Natural killer cell (primary cell): Measurements from ENCODE around the gene CFAP61. TPM values are rescaled to one million over a fixed set of nuclear protein-coding genes. Genes with fewer than 3 reads are reported as not detected.

Experiments used
- ATAC-seq, 3 donors: fragments of 150-1000 bp in 2 of 3; fragments of 200-7000 bp in 1 of 3; cut with Tn5 transposase; 1 replicate in 1 of 3; 2 replicates in 2 of 3; pipeline ENCODE4 v1.10.0; 2021; ENCODE audit warnings: mild to moderate bottlenecking in 2 of 3, moderate library complexity in 2 of 3
- DNase-seq, 2 donors: peaks; one replicate each; pipeline versions ENCODE4 v3.0.0 to v3.0.0-alpha.2; 2013 to 2021; ENCODE audit warnings: mixed read lengths in 1 of 2
- H3K27ac ChIP-seq: one replicate; pipeline ENCODE4 v1.5.1; 2013; ENCODE audit warnings: mild to moderate bottlenecking, low read length
- H3K27me3 ChIP-seq: one replicate; pipeline ENCODE4 v1.6.1; 2013; ENCODE audit warnings: low read length; ENCODE audit not compliant: control insufficient read depth, insufficient read depth
- H3K36me3 ChIP-seq: one replicate; pipeline ENCODE4 v1.6.1; 2013; ENCODE audit warnings: low read length; ENCODE audit not compliant: control insufficient read depth, insufficient read depth
- H3K4me1 ChIP-seq: one replicate; pipeline ENCODE4 v1.6.1; 2013; ENCODE audit warnings: low read length; ENCODE audit not compliant: control insufficient read depth, insufficient read depth
- H3K4me3 ChIP-seq: one replicate; pipeline ENCODE4 v1.5.1; 2013; ENCODE audit warnings: low read length
- H3K9me3 ChIP-seq: one replicate; pipeline ENCODE4 v1.6.1; 2013; ENCODE audit warnings: low read length; ENCODE audit not compliant: control insufficient read depth, insufficient read depth
- H3K27ac Mint-ChIP-seq, 2 donors: one replicate each; pipeline ENCODE4 v1.8.0; 2022; ENCODE audit warnings: mild to moderate bottlenecking in 2 of 2, mixed read lengths in 2 of 2, moderate library complexity in 1 of 2
- H3K27me3 Mint-ChIP-seq, 2 donors: one replicate each; pipeline ENCODE4 v1.8.0; 2022; ENCODE audit warnings: low read depth in 2 of 2, mixed read lengths in 2 of 2
- H3K36me3 Mint-ChIP-seq: one replicate; pipeline ENCODE4 v1.8.0; 2022; ENCODE audit warnings: mixed read lengths
- H3K4me1 Mint-ChIP-seq, 2 donors: one replicate each; pipeline ENCODE4 v1.8.0; 2022; ENCODE audit warnings: mixed read lengths in 2 of 2
- H3K4me3 Mint-ChIP-seq: one replicate; pipeline ENCODE4 v1.8.0; 2022; ENCODE audit warnings: mild to moderate bottlenecking, moderate library complexity, mixed read lengths
- H3K9me3 Mint-ChIP-seq, 2 donors: one replicate each; pipeline ENCODE4 v1.8.0; 2022; ENCODE audit warnings: mixed read lengths in 2 of 2
- WGBS: methylation state at CpG from one replicate; pipeline ENCODE4 v1.1.7; 2013; ENCODE audit warnings: missing lambda C conversion rate; ENCODE audit not compliant: insufficient coverage; 5-methylcytosine and 5-hydroxymethylcytosine counted together
- intact Hi-C: fragments of 100-400 bp; cut with micrococcal nuclease; formaldehyde crosslinking; loops from one replicate; pipeline ENCODE4 v1.14.2; 2022
- total RNA-seq, 4 donors: library from RNA; stranded (reverse); fragments of 120-200 nt in 1 of 4; gene quantifications; one replicate each; pipeline versions ENCODE4 v1.2.3 to v1.2.4, GENCODE V29; 2013 to 2022
- TF ChIP-seq, protein P1 (sequence below): fragments of 200-600 bp; IDR thresholded peaks from one replicate; pipeline ENCODE4 v1.8.0; 2022; ENCODE audit warnings: antibody characterized with exemption

CFAP61 gene
- total RNA-seq, 3 donors from 2014 or later (not counting 1 experiment from before 2014, with no cell fraction given), result 1.0 to 2.1 (median 1.3) TPM

DNA sequence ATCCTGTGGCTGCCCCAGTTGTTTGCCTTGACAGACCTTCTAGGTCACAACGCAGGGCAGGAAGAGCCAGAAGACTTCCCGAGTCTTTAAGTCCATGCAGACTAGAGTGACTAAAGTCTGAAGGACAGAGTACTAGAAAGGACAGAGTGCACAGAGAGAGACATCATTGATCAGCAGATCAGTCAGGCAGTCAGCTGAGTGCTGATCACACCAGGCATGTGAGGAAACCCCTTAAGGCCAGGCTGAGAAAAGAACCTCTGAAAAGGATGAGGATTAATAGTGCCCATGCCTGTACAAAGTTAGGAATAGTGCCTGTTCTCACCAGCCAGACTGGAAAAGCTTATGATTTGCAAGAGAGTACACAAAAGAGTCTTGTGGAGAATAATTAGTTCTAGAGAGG, 91.3 kb downstream of the CFAP61 start:
- Mint-ChIP-seq H3K36me3 (peaks cover 16% of the 10 kb centered on the region), H3K4me1 (no peaks in the 10 kb centered on the region), H3K27me3 (peaks cover 9 to 11% of the 10 kb centered on the region in 2 donors), H3K9me3 (peaks cover 0 to 8% of the 10 kb centered on the region in 2 donors), H3K4me3 (no peak overlapping the region), H3K27ac (no peak overlapping the region)
- Histone ChIP-seq H3K4me3 (no peak overlapping the region), H3K27me3 (no peaks in the 10 kb centered on the region), H3K36me3 (no peaks in the 10 kb centered on the region), H3K27ac (no peak overlapping the region), H3K4me1 (no peaks in the 10 kb centered on the region), H3K9me3 (no peaks in the 10 kb centered on the region)
- DNase-seq (no peak), ATAC-seq (no peak)
- TF ChIP-seq, protein P1, sequence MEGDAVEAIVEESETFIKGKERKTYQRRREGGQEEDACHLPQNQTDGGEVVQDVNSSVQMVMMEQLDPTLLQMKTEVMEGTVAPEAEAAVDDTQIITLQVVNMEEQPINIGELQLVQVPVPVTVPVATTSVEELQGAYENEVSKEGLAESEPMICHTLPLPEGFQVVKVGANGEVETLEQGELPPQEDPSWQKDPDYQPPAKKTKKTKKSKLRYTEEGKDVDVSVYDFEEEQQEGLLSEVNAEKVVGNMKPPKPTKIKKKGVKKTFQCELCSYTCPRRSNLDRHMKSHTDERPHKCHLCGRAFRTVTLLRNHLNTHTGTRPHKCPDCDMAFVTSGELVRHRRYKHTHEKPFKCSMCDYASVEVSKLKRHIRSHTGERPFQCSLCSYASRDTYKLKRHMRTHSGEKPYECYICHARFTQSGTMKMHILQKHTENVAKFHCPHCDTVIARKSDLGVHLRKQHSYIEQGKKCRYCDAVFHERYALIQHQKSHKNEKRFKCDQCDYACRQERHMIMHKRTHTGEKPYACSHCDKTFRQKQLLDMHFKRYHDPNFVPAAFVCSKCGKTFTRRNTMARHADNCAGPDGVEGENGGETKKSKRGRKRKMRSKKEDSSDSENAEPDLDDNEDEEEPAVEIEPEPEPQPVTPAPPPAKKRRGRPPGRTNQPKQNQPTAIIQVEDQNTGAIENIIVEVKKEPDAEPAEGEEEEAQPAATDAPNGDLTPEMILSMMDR, result no peak
- intact Hi-C loops, result no loop called here
- 90% methylated on average over 2 of the region's 2 CpGs for WGBS

DNA sequence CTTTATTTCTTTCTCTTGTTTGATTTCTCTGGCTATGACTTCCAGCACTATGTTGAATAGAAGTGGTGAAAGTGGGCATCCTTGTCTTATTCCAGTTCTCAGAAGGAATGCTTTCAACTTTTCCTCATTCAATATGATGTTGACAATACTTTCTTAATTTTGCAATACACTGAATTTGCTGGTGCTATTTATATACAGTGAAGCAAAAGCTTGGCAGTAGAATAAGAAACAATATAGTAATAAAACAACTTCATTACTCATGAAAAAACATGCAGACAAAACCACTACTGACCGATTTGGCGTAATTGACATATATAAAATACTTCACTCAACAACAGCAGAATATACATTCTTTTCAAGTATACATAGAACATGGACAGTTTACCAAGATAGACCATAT, 96.4 kb downstream of the CFAP61 start:
- Mint-ChIP-seq H3K4me1 (no peaks in the 10 kb centered on the region), H3K9me3 (peaks cover 0 to 10% of the 10 kb centered on the region in 2 donors), H3K27me3 (peaks cover 14 to 16% of the 10 kb centered on the region in 2 donors), H3K36me3 (peaks cover 20% of the 10 kb centered on the region), H3K4me3 (no peak overlapping the region), H3K27ac (no peak overlapping the region)
- H3K27me3 ChIP-seq, result no peaks in the 10 kb centered on the region
- H3K4me1 ChIP-seq, result no peaks in the 10 kb centered on the region
- H3K36me3 ChIP-seq, result no peaks in the 10 kb centered on the region
- no peak overlapping the region for H3K4me3 ChIP-seq
- H3K27ac ChIP-seq, result no peak overlapping the region
- DNase-seq (no peak), ATAC-seq (no peak)
- H3K9me3 ChIP-seq, result peaks cover 6% of the 10 kb centered on the region
- 100% methylated on average over 2 of the region's 2 CpGs for WGBS
- intact Hi-C loops, result no loop called here
- TF ChIP-seq, protein P1, result no peak

DNA sequence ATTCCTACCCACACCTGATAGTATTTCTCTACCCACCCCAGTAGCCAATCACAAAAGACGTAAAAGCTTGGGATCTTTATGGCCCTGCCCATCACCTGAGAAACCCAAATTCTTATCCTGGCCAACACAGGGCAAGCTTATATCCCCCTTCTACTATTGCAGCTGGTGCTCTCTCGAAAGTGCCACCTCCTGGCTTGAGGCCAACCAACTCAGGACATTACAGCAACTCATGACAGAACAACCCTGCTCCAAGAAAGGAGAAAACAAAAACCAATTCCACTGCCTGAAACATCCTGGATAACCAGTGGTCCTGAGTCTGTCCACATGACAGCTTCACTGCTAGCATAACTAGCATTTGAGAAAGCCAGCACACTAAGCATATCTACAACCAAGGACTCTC, 97.9 kb downstream of the CFAP61 start:
- intact Hi-C loops, result no loop called here
- no peaks in the 10 kb centered on the region for H3K4me1 ChIP-seq
- peaks cover 0 to 5% of the 10 kb centered on the region in 2 donors for H3K9me3 Mint-ChIP-seq
- ATAC-seq (no peak), DNase-seq (no peak)
- H3K4me3 Mint-ChIP-seq, result no peak overlapping the region
- H3K27me3 Mint-ChIP-seq, result peaks cover 10 to 25% of the 10 kb centered on the region in 2 donors
- no peaks in the 10 kb centered on the region for H3K36me3 ChIP-seq
- no peaks in the 10 kb centered on the region for H3K4me1 Mint-ChIP-seq
- H3K9me3 ChIP-seq, result peaks cover 6% of the 10 kb centered on the region
- 75% methylated on average over 2 of the region's 2 CpGs for WGBS
- no peaks in the 10 kb centered on the region for H3K27me3 ChIP-seq
- no peak overlapping the region for H3K4me3 ChIP-seq
- H3K27ac ChIP-seq, result no peak overlapping the region
- peaks cover 12% of the 10 kb centered on the region for H3K36me3 Mint-ChIP-seq
- TF ChIP-seq, protein P1, result no peak
- no peak overlapping the region for H3K27ac Mint-ChIP-seq

DNA sequence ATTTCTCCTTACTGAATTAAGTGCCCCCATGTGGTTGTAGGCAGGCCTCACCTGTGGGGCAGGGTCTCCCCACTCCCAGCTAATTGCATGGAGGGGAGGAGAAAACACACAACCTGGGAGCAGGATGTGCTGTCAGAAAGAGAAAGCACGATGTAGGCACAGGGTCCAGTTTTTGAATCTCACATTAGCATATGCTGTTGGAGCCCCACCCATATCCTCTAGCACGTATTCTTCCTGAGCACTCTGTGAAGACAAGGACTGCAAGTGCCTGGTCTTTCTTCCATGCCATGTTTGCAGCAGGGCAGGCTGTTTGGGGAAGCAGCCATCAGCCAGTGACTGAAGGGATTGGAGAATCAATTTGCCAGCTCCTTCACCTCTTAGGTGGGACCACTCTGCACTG, 108.2 kb downstream of the CFAP61 start:
- 6% methylated on average over 2 of the region's 2 CpGs for WGBS
- TF ChIP-seq, protein P1, result no peak
- DNase-seq, result no peak
- Histone ChIP-seq H3K36me3 (no peaks in the 10 kb centered on the region), H3K4me1 (peaks cover 12% of the 10 kb centered on the region), H3K9me3 (no peaks in the 10 kb centered on the region), H3K27ac (no peak overlapping the region), H3K4me3 (no peak overlapping the region), H3K27me3 (no peaks in the 10 kb centered on the region)
- Mint-ChIP-seq H3K36me3 (no peaks in the 10 kb centered on the region), H3K27me3 (no peaks in the 10 kb centered on the region), H3K27ac (peak overlapping the region; percentile 31 to 63), H3K9me3 (peaks cover 0 to 2% of the 10 kb centered on the region in 2 donors), H3K4me1 (peaks cover 24 to 36% of the 10 kb centered on the region in 2 donors), H3K4me3 (peak overlapping the region; percentile 64)
- intact Hi-C loops, result no loop called here
- peak; percentile 44 to 72 (median 50) for ATAC-seq
